CD4-positive, alpha-beta T cell treated with Interleukin-4 for 4 hours (primary cell): ENCODE measurements around the gene ZFP1.
"Not testable (repeated sequence)": the region's sequence is repeated elsewhere in the genome, so short reads cannot be mapped to it uniquely, and the experiment has no call there.

Experiments
- DNase-seq: peaks from one replicate; pipeline ENCODE4 v3.0.0-alpha.2; 2020

The ZFP1 gene

DNA sequence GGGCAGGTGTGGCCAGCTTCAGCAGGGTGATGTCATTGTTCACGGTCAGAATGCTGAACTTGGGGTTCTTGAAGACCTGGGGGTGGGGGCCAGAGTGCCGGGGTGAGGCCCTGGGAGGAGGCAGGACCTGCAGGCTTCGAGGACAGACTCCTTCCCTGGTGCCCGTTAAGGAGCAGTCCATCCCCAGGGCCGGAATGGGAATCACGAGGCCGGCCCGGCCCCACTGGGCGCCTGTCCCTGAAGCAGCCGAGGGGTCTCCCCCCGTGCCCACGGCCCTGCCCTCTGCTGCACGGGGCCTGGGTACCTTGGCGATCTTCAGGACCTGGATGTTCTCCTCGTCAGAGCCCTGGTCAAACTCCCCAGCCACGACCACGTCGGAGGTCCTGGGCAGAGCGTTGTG, 57.1 kb downstream of the ZFP1 start:
- not testable (repeated sequence) for DNase-seq

DNA sequence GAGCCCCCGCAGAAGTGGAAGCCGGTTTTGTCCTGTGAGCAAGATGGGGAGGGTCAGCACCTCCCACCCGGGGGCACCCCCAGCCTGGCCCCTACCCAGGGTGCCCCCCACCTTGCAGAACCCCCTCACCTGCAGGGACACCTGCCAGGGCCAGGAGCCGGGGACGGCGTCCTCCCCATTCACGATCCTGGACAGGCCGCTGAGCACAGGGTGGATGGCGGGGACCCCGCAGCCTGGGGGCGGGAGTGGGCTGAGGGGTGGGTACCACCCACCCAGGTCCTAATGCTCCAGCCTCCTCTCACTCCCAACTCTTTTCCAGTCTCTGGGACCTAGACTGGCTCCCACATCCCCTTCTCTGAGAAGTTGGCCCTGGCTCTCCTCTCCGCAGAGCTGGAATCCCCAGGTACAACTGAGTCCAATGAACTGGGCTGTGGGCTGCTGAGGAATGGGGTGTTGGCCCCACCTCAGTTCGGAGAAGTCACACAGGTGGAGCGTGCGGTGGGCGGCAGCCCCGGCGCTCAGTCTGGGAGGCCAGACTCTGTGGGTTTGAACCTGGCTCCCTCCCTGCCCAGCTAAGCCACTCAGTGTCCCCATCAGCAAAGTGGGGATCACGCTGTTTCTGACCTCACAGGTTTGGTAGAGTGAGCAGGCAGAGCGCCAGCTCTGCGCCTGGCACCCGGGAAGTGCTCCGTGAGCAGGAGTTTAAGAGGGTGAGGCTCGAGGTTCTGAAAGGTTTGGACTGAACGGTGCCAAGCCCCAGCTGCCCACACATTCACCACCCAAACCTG, 57.8 kb downstream of the ZFP1 start:
- DNase-seq = not testable (repeated sequence)

- DNase-seq = no peak
These were observed 58.6 kb downstream of the ZFP1 start, which contains the start of gene CTRB2 for GRCh38 chr16:75206749-75207451. Gene CTRB2 (minus strand): TSS chr16:75207161. CDS start chr16:75207141, 20 bp downstream.

DNA sequence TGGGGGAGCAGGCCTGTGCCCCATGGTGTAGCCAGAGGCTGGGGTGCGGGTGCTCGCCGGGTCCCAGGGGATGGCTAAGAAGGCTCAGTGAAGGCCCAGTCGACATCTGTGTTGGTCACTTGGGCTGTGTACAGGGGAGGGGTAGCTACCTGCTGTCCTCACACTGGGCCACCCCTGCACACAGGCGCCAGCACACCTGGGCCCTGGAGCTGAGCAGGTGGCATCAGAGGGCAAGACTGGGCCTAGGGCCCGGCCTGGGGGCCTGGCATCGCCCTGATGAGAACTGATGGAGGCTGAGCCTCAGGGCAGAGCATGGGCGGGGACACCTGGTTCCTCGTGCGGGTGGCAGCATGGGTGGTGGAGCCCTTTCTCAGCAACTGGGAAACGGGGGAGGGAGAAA, 59.5 kb downstream of the ZFP1 start:
- no peak for DNase-seq

DNA sequence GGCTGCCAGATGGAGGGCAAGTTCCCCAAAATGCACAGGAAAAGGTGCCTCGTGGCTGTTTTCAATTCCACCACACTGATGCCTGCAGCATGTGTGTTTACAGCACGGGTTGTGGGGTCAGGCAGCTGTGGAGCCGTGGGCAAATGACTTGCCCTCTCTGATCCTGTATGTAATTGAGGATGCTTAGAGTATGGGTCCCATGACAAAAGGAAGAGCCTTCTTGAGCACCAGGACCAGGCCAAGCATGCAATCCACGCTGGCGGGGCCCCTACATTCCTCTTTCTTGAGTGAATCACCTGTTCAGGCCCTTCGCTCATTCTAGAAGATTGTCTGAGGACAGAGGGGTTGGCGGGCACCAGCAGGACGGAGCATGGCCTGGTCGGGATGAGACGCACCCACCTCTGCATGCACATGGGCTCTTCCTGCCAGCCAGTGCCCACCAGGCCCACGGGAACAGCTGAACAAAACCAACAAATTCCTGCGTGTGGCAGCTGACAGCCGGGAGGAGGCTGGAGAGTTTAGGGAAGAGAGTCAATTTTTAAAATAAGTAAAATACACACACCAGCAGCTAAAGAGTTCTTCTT, 60.0 kb downstream of the ZFP1 start:
- DNase-seq = no peak

- no peak for DNase-seq
These were observed 60.7 kb downstream of the ZFP1 start for GRCh38 chr16:75208861-75209505.

GRCh38 chr16:75209514-75209913, 61.2 kb downstream of the ZFP1 start:
- not testable (repeated sequence) for DNase-seq

DNA sequence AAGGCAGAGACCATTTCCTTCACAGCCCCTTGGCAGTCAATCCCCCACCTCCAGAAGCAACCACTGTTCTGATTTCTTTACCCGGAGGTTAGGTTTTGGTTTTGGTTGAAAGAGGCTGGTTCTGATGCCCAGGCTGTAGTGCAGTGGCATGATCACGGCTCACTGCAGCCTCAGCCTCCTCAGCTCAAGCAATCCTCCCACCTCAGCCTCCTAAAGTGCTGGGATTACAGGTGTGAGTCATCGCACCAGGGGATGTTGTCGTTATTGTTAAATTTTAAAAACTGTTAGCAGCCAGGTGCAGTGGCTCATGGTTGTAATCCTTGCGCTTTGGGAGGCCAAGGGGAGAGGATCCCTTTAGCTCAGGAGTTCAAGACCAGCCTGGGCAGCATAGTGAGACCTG, 61.6 kb downstream of the ZFP1 start:
- no peak for DNase-seq

DNA sequence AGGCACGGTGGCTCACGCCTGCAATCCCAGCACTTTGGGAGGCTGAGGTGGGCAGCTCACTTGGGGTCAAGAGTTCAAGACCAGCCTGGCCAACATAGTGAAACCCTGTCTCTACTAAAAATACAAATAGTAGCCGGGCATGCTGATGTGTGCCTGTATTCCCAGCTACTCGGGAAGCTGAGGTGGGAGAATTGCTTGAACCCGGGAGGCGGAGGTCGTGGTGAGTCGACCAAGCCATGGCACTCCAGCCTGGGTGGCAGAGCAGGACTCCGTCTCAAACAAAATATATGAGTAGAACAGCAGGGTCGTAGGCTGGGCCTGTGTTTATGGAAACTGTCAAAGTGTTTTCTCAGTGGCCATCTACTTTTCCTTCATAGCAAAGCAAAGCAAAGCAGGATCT, 63.0 kb downstream of the ZFP1 start:
- not testable (repeated sequence) for DNase-seq

- DNase-seq = no peak
These were observed 67.8 kb downstream of the ZFP1 start for GRCh38 chr16:75216127-75216526.

DNA sequence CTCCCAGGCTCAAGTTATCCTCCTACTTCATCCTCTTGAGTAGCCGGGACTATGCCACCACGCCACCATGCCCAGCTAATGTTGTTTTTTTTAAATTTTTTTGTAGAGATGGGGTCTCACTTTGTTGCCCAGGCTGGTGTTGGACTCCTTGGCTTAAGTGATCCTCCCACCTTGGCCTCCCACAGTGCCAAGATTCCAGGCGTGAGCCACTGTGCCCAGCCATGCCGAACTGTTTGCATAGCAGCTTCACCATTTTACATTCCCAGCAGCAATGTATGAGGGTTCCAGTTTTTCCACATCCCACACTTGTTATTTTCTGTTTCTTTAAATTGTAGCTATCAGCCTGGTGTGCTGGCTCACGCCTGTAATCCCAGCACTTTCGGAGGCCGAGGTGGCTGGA, 68.3 kb downstream of the ZFP1 start:
- no peak for DNase-seq

DNA sequence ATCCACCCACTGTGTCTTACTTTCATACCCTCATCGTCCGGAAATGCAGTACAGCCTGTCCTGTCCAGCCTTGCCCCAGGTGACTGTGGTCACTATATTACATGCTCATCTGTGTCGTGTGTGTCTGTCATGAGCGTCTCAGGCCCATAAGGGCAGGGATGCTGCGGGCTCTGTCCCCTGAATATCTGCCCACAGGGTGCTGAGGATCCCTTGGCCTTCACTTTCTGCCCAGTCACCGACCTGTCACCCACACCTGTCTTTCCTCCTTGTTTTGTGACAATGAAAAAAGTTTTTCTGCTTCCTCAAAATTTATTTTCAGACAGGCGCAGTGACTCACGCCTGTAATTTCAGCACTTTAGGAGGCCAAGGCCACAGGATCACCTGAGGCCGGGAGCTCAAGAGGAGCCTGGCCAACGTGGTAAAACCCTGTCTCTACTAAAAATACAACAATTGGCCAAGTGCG, 69.1 kb downstream of the ZFP1 start:
- no peak for DNase-seq

DNA sequence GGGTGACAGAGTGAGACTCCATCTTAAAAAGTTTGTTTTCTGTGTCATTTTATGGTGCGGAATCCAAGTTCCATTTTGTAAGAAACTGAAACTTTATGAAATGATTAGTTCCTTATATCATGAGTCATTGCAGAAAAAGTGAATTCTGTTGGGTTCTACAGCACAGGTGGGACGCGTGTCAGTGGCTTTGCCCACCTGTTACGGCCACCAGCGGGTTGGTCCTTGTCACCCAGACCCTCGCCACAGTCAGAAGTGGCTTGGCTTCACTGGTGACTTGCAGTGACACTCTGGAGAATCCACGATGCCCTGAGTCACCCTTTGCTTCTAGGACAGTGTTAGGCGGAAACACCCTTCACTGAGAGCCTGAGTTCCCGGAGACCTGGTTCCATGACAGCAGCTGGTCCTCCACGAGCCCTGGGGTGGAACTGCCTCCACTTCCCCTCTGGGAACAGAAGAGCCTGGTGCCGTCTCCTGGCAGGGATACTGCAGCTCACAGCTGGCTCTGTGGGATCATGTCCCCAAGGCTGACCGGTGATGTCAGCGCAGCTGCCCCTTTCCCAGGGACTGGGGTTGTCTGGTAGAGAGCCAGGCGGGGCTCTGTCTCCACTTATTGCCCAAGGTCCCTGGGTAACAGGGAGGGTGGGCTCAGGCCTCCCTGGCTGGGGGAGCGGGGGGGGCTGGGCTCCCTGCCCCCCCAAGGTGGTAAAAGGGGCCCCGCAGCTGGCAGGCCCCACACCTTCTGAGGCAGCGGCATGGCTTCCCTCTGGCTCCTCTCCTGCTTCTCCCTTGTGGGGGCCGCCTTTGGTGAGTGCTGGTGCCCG, 70.1 kb downstream of the ZFP1 start, which contains the start of gene CTRB1:
Gene CTRB1 (plus strand): TSS at position 733 of the 821 bp plus-strand sequence. CDS start 20 bp downstream, at position 753.
- no peak for DNase-seq

DNA sequence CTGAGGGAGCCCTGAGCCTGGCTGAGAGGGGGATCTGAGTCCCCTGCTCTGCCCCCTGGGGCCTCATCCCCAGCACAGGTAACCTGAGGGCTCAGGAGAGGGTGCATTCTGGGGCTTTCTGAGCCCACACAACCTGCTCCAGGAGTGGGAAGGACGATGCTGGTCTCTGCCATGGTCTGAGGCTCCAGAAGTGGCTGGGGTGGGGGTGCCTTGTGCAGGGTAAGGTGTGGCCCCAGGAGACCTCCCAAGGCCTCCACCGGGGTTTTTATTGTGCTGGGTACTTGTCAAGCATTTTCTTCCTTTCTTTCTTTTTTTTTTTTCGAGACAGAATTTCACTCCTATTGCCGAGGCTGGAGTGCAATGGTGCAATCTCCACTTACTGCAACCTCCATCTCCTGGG, 70.8 kb downstream of the ZFP1 start:
- DNase-seq = no peak

- peak; percentile 5 for DNase-seq
These were observed 71.5 kb downstream of the ZFP1 start for GRCh38 chr16:75219838-75220237.
